K562 (cell line): ENCODE results near the gene FYB1. TPM values are rescaled to one million over a fixed set of nuclear protein-coding genes. Genes with fewer than 3 reads are reported as not detected.

Experiments used
- BRF2 ChIP-seq: IDR thresholded peaks from 3 replicates; pipeline ENCODE4 v1.6.1; 2011; ENCODE audit warnings: borderline replicate concordance, mild to moderate bottlenecking; ENCODE audit not compliant: insufficient read length, insufficient read depth
- CBFA2T3 ChIP-seq: fragments of 450-650 bp; IDR thresholded peaks from 2 replicates; pipeline ENCODE4 v1.6.1; 2017
- CHAMP1 ChIP-seq: fragments of 450-650 bp; IDR thresholded peaks from 2 replicates; pipeline ENCODE4 v1.6.1; 2016; ENCODE audit warnings: mild to moderate bottlenecking
- CTBP1 ChIP-seq: fragments of 450-650 bp; IDR thresholded peaks from 2 replicates; pipeline ENCODE4 v1.6.1; 2016; ENCODE audit warnings: borderline replicate concordance
- ETS1 ChIP-seq: conservative IDR thresholded peaks from 2 replicates; pipeline ENCODE4 v1.6.1; 2011; ENCODE audit warnings: low read depth, mild to moderate bottlenecking, low read length; ENCODE audit not compliant: control insufficient read depth
- GTF2E2 ChIP-seq: fragments of 200-800 bp; sonication (Bioruptor generic); IDR thresholded peaks from 2 replicates; pipeline ENCODE4 v1.6.1; 2016; ENCODE audit warnings: missing genetic modification characterization, missing compliant biosample characterization
- HDAC2 ChIP-seq: fragments of 450-650 bp; IDR thresholded peaks from 2 replicates; pipeline ENCODE4 v1.6.1; 2016; ENCODE audit warnings: mild to moderate bottlenecking
- JUN ChIP-seq, 2 experiments: sonication (generic) in 1 of 2; formaldehyde crosslinking in 1 of 2; IDR thresholded peaks; 2 replicates each; pipeline versions ENCODE4 v1.6.1 to v1.8.0; 2012 to 2022; ENCODE audit warnings: borderline replicate concordance in 2 of 2, mild to moderate bottlenecking in 2 of 2, improper control_type of control experiment in 1 of 2, low read depth in 1 of 2, low read length in 1 of 2, missing genetic modification reagents in 1 of 2
- MCM3 ChIP-seq: fragments of 450-650 bp; IDR thresholded peaks from 2 replicates; pipeline ENCODE4 v1.6.1; 2016
- NFE2L1 ChIP-seq: fragments of 450-650 bp; IDR thresholded peaks from 2 replicates; pipeline ENCODE4 v1.6.1; 2016; ENCODE audit warnings: missing genetic modification characterization, low read depth, mild to moderate bottlenecking, missing compliant biosample characterization, moderate library complexity, borderline replicate concordance
- NR2C1 ChIP-seq, 2 experiments: fragments of 450-650 bp; IDR thresholded peaks; 2 replicates each; pipeline ENCODE4 v1.6.1; 2017; ENCODE audit warnings: mild to moderate bottlenecking in 2 of 2, antibody characterized with exemption in 1 of 2, inconsistent platforms in 1 of 2, missing compliant biosample characterization in 1 of 2, missing genetic modification characterization in 1 of 2
- PHB2 ChIP-seq: fragments of 450-650 bp; IDR thresholded peaks from 2 replicates; pipeline ENCODE4 v1.6.1; 2017; ENCODE audit warnings: low read depth
- PTBP1 ChIP-seq: fragments of 200-400 bp; formaldehyde crosslinking; IDR thresholded peaks from 2 replicates; pipeline ENCODE4 v1.6.1; 2017; ENCODE audit warnings: low read depth, low read length
- SLC30A9 ChIP-seq: fragments of 250-450 bp; sonication (Bioruptor Pico); IDR thresholded peaks from 2 replicates; pipeline ENCODE4 v1.8.0; 2022; ENCODE audit warnings: mild to moderate bottlenecking, moderate library complexity
- ZFX ChIP-seq: sonication (generic); formaldehyde crosslinking; IDR thresholded peaks from 2 replicates; pipeline ENCODE4 v1.8.0; 2022; ENCODE audit warnings: mild to moderate bottlenecking, missing genetic modification reagents, moderate library complexity
- ZNF165 ChIP-seq: fragments of 250-450 bp; sonication (Bioruptor Pico); IDR thresholded peaks from 2 replicates; pipeline ENCODE4 v1.4.0; 2020; ENCODE audit warnings: borderline replicate concordance
- ZNF217 ChIP-seq: sonication (generic); formaldehyde crosslinking; IDR thresholded peaks from 2 replicates; pipeline ENCODE4 v1.8.0; 2022; ENCODE audit warnings: mild to moderate bottlenecking, missing genetic modification reagents
- ZNF589 ChIP-seq: fragments of 200-800 bp; sonication (Bioruptor generic); IDR thresholded peaks from 2 replicates; pipeline ENCODE4 v1.6.1; 2016; ENCODE audit warnings: low read depth, missing genetic modification characterization, missing compliant biosample characterization
- ZNF764 ChIP-seq: fragments of 250-450 bp; sonication (Bioruptor Pico); IDR thresholded peaks from 2 replicates; pipeline ENCODE4 v1.4.0; 2020; ENCODE audit warnings: low read depth, mild to moderate bottlenecking, moderate library complexity
- polyA plus RNA-seq, 8 experiments: library from polyadenylated mRNA; depleted of rRNA in 4 of 8; stranded (reverse) in 5 of 8; unstranded in 3 of 8; fragments of >200 nt; fragmentation: Nextera tagmentation in 2 of 8; fragmentation: Illumina TruSeq in 1 of 8; extraction: Ambion mirVana in 2 of 8; extraction: Trizol in 1 of 8; gene quantifications; 2 replicates each; pipeline versions ENCODE4 v1.2.1 to v1.2.3, GENCODE V29; 2011 to 2014; ENCODE audit warnings: inconsistent platforms in 1 of 8, missing spikeins in 1 of 8
- total RNA-seq, 7 experiments: library from RNA; depleted of rRNA in 6 of 7; stranded (reverse); fragments of >200 nt in 6 of 7; fragmentation: Illumina TruSeq in 2 of 7; extraction: Trizol in 2 of 7; gene quantifications; 2 replicates each; pipeline versions ENCODE4 v1.2.1 to v1.2.3, GENCODE V29; 2011 to 2021; ENCODE audit warnings: low replicate concordance in 1 of 7
- TF ChIP-seq, protein P1 (sequence below): fragments of 450-650 bp; IDR thresholded peaks from 2 replicates; pipeline ENCODE4 v1.6.1; 2014; ENCODE audit warnings: low read depth, mild to moderate bottlenecking, moderate library complexity, borderline replicate concordance

The FYB1 gene
- total and polyA plus RNA-seq, 9 of the 15 experiments (the other 6 are each of a cell fraction or from before 2014, with no cell fraction given) = 4.7 to 31.5 (median 9.7) TPM

- TF ChIP-seq ETS1 (no peak), CHAMP1 (0 out of 2 replicates have a peak, but pooled peaks have one; percentile 23), GTF2E2 (tag) (peak; percentile 41; the same call in 1 of the 2 replicates), PHB2 (no peak), HDAC2 (peak; percentile 46; the same call in 1 of the 2 replicates), MCM3 (no peak), CBFA2T3 (peak; percentile 73), ZFX (CRISPR knock-in tag) (peak; percentile 41; the same call in 1 of the 2 replicates), NR2C1 (IDR thresholded peaks at IDR 0.05) (peak; percentile 39; the same call in 1 of the 2 replicates), NR2C1 (tag; IDR thresholded peaks at IDR 0.05) (peak; percentile 83), SLC30A9 (CRISPR knock-in tag) (no peak), PTBP1 (no peak), JUN (IDR thresholded peaks at IDR 0.05; ENCODE audit: borderline replicate concordance, low read depth, low read length) (no peak), JUN (CRISPR knock-in tag; IDR thresholded peaks at IDR 0.05; ENCODE audit: borderline replicate concordance) (no peak), ZNF589 (CRISPR knock-in tag) (peak; percentile 76), ZNF165 (CRISPR knock-in tag) (no peak), ZNF217 (no peak), CTBP1 (peak; percentile 57; the same call in 1 of the 2 replicates), BRF2 (no peak), ZNF764 (no peak), NFE2L1 (tag) (peak; percentile 22; the same call in 1 of the 2 replicates)
- TF ChIP-seq, protein P1, sequence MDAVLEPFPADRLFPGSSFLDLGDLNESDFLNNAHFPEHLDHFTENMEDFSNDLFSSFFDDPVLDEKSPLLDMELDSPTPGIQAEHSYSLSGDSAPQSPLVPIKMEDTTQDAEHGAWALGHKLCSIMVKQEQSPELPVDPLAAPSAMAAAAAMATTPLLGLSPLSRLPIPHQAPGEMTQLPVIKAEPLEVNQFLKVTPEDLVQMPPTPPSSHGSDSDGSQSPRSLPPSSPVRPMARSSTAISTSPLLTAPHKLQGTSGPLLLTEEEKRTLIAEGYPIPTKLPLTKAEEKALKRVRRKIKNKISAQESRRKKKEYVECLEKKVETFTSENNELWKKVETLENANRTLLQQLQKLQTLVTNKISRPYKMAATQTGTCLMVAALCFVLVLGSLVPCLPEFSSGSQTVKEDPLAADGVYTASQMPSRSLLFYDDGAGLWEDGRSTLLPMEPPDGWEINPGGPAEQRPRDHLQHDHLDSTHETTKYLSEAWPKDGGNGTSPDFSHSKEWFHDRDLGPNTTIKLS = 0 out of 2 replicates have a peak, but pooled peaks have one; percentile 1
Observed at GRCh38 chr5:39102684-39103155, 116.6 kb downstream of the FYB1 start (continued).
